ENCODE results near the gene CBX8. TPM values are rescaled to one million over a fixed set of nuclear protein-coding genes. Genes with fewer than 3 reads are reported as not detected.

The CBX8 gene
- total and polyA plus RNA-seq, 7 experiments from 2014 or later: 0.96 to 11.9 (median 2.7) TPM

DNA sequence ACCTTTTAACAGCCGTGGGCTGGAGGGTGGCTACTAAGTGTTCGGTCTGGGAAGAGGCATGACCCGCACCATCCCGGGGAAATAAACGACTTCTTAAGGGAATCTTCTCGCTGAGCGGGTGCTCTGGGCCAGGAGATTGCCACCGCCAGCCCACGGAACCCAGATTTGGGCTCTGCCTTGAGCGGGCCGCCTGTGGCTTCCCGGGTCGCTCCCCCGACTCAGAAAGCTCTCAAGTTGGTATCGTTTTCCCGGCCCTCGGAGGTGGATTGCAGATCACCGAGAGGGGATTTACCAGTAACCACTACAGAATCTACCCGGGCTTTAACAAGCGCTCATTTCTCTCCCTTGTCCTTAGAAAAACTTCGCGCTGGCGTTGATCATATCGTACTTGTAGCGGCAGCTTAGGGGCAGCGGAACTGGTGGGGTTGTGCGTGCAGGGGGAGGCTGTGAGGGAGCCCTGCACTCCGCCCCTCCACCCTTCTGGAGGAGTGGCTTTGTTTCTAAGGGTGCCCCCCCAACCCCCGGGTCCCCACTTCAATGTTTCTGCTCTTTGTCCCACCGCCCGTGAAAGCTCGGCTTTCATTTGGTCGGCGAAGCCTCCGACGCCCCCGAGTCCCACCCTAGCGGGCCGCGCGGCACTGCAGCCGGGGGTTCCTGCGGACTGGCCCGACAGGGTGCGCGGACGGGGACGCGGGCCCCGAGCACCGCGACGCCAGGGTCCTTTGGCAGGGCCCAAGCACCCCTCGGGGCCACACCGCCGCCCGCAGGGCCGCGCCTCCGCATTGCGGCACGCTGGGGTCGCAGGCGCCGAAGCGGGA lies 46.0 kb upstream of the CBX8 start:
- ATAC-seq (no peak), DNase-seq (peak in 3 of 9 donors; percentile 30 to 35 (median 33))
- Histone ChIP-seq H3K27ac (ENCODE audit: low read depth, low read length) (no peak overlapping the region), H3K4me3 (ENCODE audit: low read length) (peak overlapping the region; percentile 24), H3K9me3 (ENCODE audit: control insufficient read depth in 2 of 3, low read length in 3 of 3) (no peaks in the 10 kb centered on the region), H3K27me3 (ENCODE audit: control insufficient read depth in 2 of 2, insufficient read depth in 2 of 2, low read length in 2 of 2) (peaks cover 15 to 34% of the 10 kb centered on the region in 2 donors), H3K36me3 (ENCODE audit: control insufficient read depth in 2 of 3, insufficient read depth in 3 of 3, low read length in 3 of 3) (no peaks in the 10 kb centered on the region), H3K4me1 (ENCODE audit: control insufficient read depth in 2 of 2, insufficient read depth in 2 of 2, low read length in 2 of 2) (peaks cover 40 to 50% of the 10 kb centered on the region in 2 donors)
- Mint-ChIP-seq H3K27me3 (peaks cover 13 to 53% (median 23%) of the 10 kb centered on the region in 5 donors), H3K27ac (peak overlapping the region in 4 of 9 donors; percentile 14 to 67 (median 29)), H3K4me3 (peak overlapping the region; percentile 42 to 96 (median 75)), H3K4me1 (peaks cover 7 to 49% (median 31%) of the 10 kb centered on the region in 7 donors), H3K36me3 (peaks cover 0 to 4% (median 0%) of the 10 kb centered on the region in 5 donors), H3K9me3 (peaks cover 0 to 6% (median 0%) of the 10 kb centered on the region in 11 donors)
- intact Hi-C loops (cut with micrococcal nuclease): loop anchor here in 1 of 2 donors (5.0 to 10.0 kb wide), 3 partner anchors 72 to 1552 kb away; partner anchors contain the start of gene BAHCC1
- ChIA-PET CTCF (interaction anchor here (0.7 kb wide), 1 partner anchor 165 kb away, joined by 4 read pairs; no protein-coding TSS in a partner anchor), POLR2A (interaction anchor here (0.9 to 5.1 kb wide), 8 partner anchors 9 to 154 kb away, joined by 3 to 51 read pairs (median 3); partner anchors contain the start of gene CBX8)

DNA sequence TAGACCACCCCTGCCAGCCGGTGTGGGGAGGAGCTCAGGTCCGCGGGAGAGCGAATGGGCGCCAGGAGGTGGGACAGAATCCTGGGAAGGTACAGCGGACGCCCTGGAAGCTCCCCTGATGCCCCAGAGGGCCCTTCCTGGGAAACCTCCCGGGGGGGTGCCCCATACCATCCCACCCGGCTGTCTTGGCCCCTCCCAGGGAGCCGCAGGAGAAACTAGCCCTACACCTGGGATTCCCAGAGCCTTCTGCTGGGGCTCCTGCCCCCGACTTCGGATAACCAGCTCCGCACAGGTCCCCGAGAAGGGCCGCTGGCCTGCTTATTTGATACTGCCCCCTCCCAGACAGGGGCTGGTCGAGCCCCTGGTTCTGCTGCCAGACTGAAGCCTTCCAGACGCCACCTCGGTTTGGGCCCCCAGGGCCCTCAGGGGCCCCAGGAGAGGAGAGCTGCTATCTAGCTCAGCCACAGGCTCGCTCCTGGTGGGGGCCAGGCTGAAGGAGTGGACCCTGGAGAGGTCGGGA lies 45.3 kb upstream of the CBX8 start:
- Mint-ChIP-seq H3K4me1 (peaks cover 7 to 51% (median 31%) of the 10 kb centered on the region in 7 donors), H3K9me3 (peaks cover 0 to 6% (median 0%) of the 10 kb centered on the region in 11 donors), H3K27ac (peak overlapping the region in 6 of 9 donors; percentile 14 to 80 (median 36)), H3K36me3 (peaks cover 0 to 5% (median 0%) of the 10 kb centered on the region in 5 donors), H3K27me3 (peaks cover 13 to 50% (median 23%) of the 10 kb centered on the region in 5 donors), H3K4me3 (peak overlapping the region; percentile 47 to 99 (median 73))
- peaks cover 46 to 54% of the 10 kb centered on the region in 2 donors for H3K4me1 ChIP-seq (ENCODE audit: control insufficient read depth in 2 of 2, insufficient read depth in 2 of 2, low read length in 2 of 2)
- no peak for ATAC-seq
- ChIA-PET CTCF (interaction anchor here (0.7 to 1.1 kb wide), 2 partner anchors 73 to 166 kb away, joined by 4 to 5 read pairs; no protein-coding TSS in a partner anchor), POLR2A (interaction anchor here (0.6 to 5.1 kb wide), 9 partner anchors 9 to 155 kb away, joined by 3 to 51 read pairs (median 4); partner anchors contain the start of gene CBX8)
- intact Hi-C loops (cut with micrococcal nuclease): loop anchor here in 1 of 2 donors (5.0 to 10.0 kb wide), 3 partner anchors 73 to 1553 kb away; partner anchors contain the start of gene BAHCC1
- H3K36me3 ChIP-seq (ENCODE audit: control insufficient read depth in 2 of 3, insufficient read depth in 3 of 3, low read length in 3 of 3): no peaks in the 10 kb centered on the region
- DNase-seq: no peak
- no peak overlapping the region for H3K27ac ChIP-seq (ENCODE audit: low read depth, low read length)
- H3K27me3 ChIP-seq (ENCODE audit: control insufficient read depth in 2 of 2, insufficient read depth in 2 of 2, low read length in 2 of 2): peaks cover 15 to 34% of the 10 kb centered on the region in 2 donors
- no peaks in the 10 kb centered on the region for H3K9me3 ChIP-seq (ENCODE audit: control insufficient read depth in 2 of 3, low read length in 3 of 3)
- H3K4me3 ChIP-seq (ENCODE audit: low read length): peak overlapping the region; percentile 24

DNA sequence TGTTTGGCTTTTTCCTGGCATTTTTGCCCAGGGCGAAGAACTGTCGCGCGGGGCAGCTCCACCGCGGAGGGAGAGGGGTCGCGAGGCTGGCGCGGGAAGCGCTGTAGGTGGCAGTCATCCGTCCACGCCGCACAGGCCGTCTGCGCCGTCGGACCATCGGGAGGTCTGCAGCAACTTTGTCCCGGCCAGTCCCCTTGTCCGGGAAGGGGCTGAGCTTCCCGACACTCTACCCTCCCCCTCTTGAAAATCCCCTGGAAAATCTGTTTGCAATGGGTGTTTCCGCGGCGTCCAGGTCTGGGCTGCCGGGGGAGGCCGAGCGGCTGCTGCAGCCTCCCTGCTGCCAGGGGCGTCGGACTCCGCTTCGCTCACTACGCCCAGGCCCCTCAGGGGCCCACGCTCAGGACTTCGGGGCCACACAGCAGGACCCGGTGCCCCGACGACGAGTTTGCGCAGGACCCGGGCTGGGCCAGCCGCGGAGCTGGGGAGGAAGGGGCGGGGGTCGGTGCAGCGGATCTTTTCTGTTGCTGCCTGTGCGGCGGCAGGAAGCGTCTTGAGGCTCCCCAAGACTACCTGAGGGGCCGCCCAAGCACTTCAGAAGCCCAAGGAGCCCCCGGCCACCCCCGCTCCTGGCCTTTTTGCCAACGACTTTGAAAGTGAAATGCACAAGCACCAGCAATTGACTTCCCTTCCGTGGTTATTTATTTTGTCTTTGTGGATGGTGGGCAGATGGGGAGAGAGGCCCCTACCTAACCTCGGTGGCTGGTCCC lies 44.7 kb upstream of the CBX8 start:
- Mint-ChIP-seq H3K4me3 (peak overlapping the region; percentile 45 to 99 (median 64)), H3K36me3 (peaks cover 0 to 8% (median 0%) of the 10 kb centered on the region in 5 donors), H3K27me3 (peaks cover 13 to 50% (median 23%) of the 10 kb centered on the region in 5 donors), H3K9me3 (peaks cover 0 to 6% (median 0%) of the 10 kb centered on the region in 11 donors), H3K4me1 (peaks cover 7 to 57% (median 31%) of the 10 kb centered on the region in 7 donors), H3K27ac (peak overlapping the region in 6 of 9 donors; percentile 14 to 80 (median 36))
- Histone ChIP-seq H3K9me3 (ENCODE audit: control insufficient read depth in 2 of 3, low read length in 3 of 3) (no peaks in the 10 kb centered on the region), H3K36me3 (ENCODE audit: control insufficient read depth in 2 of 3, insufficient read depth in 3 of 3, low read length in 3 of 3) (no peaks in the 10 kb centered on the region), H3K27me3 (ENCODE audit: control insufficient read depth in 2 of 2, insufficient read depth in 2 of 2, low read length in 2 of 2) (peaks cover 15 to 34% of the 10 kb centered on the region in 2 donors), H3K4me3 (ENCODE audit: low read length) (no peak overlapping the region), H3K4me1 (ENCODE audit: control insufficient read depth in 2 of 2, insufficient read depth in 2 of 2, low read length in 2 of 2) (peaks cover 52 to 60% of the 10 kb centered on the region in 2 donors), H3K27ac (ENCODE audit: low read depth, low read length) (no peak overlapping the region)
- ATAC-seq (no peak), DNase-seq (peak in 5 of 9 donors; percentile 31 to 54 (median 43))
- CTCF ChIA-PET: interaction anchor here (1.0 to 1.4 kb wide), 5 partner anchors 26 to 159 kb away, joined by 3 to 5 read pairs (median 3); no protein-coding TSS in a partner anchor
- intact Hi-C loops (cut with micrococcal nuclease): loop anchor here in 1 of 2 donors (5.0 to 10.0 kb wide), 3 partner anchors 73 to 1553 kb away; partner anchors contain the start of gene BAHCC1
- POLR2A ChIA-PET: interaction anchor here (0.6 to 5.1 kb wide), 12 partner anchors 9 to 155 kb away, joined by 3 to 51 read pairs (median 4); partner anchors contain the start of gene CBX8

DNA sequence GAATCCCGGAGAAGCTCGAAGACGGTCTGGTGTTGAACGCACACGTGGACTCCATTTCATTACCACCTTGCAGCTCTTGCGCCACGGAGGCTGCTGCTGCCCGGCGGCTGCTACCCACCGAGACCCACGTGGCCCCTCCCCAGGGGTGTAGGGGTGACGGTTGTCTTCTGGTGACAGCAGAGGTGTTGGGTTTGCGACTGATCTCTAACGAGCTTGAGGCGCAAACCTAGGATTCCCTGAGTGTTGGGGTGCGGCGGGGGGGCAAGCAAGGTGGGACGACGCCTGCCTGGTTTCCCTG lies 44.1 kb upstream of the CBX8 start:
- ATAC-seq: no peak
- Mint-ChIP-seq H3K4me1 (peaks cover 7 to 59% (median 29%) of the 10 kb centered on the region in 7 donors), H3K27me3 (peaks cover 13 to 44% (median 20%) of the 10 kb centered on the region in 5 donors), H3K27ac (peak overlapping the region in 1 of 9 donors; percentile 69), H3K4me3 (peak overlapping the region; percentile 34 to 99 (median 58)), H3K9me3 (peaks cover 0 to 6% (median 0%) of the 10 kb centered on the region in 11 donors), H3K36me3 (peaks cover 0 to 8% (median 0%) of the 10 kb centered on the region in 5 donors)
- intact Hi-C loops (cut with micrococcal nuclease): loop anchor here in 1 of 2 donors (5.0 to 10.0 kb wide), 3 partner anchors 74 to 1554 kb away; partner anchors contain the start of gene BAHCC1
- no peak overlapping the region for H3K27ac ChIP-seq (ENCODE audit: low read depth, low read length)
- peaks cover 15 to 34% of the 10 kb centered on the region in 2 donors for H3K27me3 ChIP-seq (ENCODE audit: control insufficient read depth in 2 of 2, insufficient read depth in 2 of 2, low read length in 2 of 2)
- ChIA-PET POLR2A (interaction anchor here (1.3 to 5.1 kb wide), 6 partner anchors 8 to 44 kb away, joined by 3 to 51 read pairs (median 5); partner anchors contain the start of gene CBX8), CTCF (interaction anchor here (1.0 to 1.4 kb wide), 5 partner anchors 27 to 160 kb away, joined by 3 to 5 read pairs (median 3); no protein-coding TSS in a partner anchor)
- H3K4me1 ChIP-seq (ENCODE audit: control insufficient read depth in 2 of 2, insufficient read depth in 2 of 2, low read length in 2 of 2): peaks cover 59 to 67% of the 10 kb centered on the region in 2 donors
- H3K9me3 ChIP-seq (ENCODE audit: control insufficient read depth in 2 of 3, low read length in 3 of 3): no peaks in the 10 kb centered on the region
- H3K36me3 ChIP-seq (ENCODE audit: control insufficient read depth in 2 of 3, insufficient read depth in 3 of 3, low read length in 3 of 3): peaks cover 0 to 2% (median 0%) of the 10 kb centered on the region in 3 experiments
- no peak overlapping the region for H3K4me3 ChIP-seq (ENCODE audit: low read length)
- DNase-seq: peak in 1 of 9 donors; percentile 31

DNA sequence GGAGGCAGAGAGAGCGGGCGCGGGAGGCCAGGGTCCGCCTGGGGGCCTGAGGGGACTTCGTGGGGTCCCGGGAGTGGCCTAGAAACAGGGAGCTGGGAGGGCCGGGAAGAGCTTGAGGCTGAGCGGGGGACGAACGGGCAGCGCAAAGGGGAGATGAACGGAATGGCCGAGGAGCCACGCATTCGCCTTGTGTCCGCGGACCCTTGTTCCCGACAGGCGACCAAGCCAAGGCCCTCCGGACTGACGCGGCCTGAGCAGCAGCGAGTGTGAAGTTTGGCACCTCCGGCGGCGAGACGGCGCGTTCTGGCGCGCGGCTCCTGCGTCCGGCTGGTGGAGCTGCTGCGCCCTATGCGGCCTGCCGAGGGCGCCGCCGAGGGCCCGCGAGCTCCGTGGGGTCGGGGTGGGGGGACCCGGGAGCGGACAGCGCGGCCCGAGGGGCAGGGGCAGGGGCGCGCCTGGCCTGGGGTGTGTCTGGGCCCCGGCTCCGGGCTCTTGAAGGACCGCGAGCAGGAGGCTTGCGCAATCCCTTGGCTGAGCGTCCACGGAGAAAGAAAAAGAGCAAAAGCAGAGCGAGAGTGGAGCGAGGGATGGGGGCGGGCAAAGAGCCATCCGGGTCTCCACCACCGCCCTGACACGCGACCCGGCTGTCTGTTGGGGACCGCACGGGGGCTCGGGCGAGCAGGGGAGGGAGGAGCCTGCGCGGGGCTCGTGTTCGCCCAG lies 43.6 kb upstream of the CBX8 start:
- Mint-ChIP-seq H3K4me3 (peak overlapping the region; percentile 54 to 99 (median 68)), H3K36me3 (peaks cover 0 to 8% (median 0%) of the 10 kb centered on the region in 5 donors), H3K27me3 (peaks cover 13 to 39% (median 18%) of the 10 kb centered on the region in 5 donors), H3K4me1 (peaks cover 7 to 56% (median 28%) of the 10 kb centered on the region in 7 donors), H3K27ac (peak overlapping the region in 5 of 9 donors; percentile 32 to 82 (median 53)), H3K9me3 (peaks cover 0 to 6% (median 0%) of the 10 kb centered on the region in 11 donors)
- intact Hi-C loops (cut with micrococcal nuclease): loop anchor here in 1 of 2 donors (5.0 to 10.0 kb wide), 3 partner anchors 74 to 1554 kb away; partner anchors contain the start of gene BAHCC1
- H3K27ac ChIP-seq (ENCODE audit: low read depth, low read length): no peak overlapping the region
- ChIA-PET CTCF (interaction anchor here (1.1 to 1.4 kb wide), 5 partner anchors 27 to 160 kb away, joined by 3 to 4 read pairs (median 4); no protein-coding TSS in a partner anchor), POLR2A (interaction anchor here (0.6 to 5.1 kb wide), 12 partner anchors 12 to 1155 kb away, joined by 3 to 51 read pairs (median 6); partner anchors contain the start of genes CBX2 and CBX8)
- H3K4me1 ChIP-seq (ENCODE audit: control insufficient read depth in 2 of 2, insufficient read depth in 2 of 2, low read length in 2 of 2): peaks cover 60 to 72% of the 10 kb centered on the region in 2 donors
- peak in 4 of 9 donors; percentile 37 to 49 (median 40) for DNase-seq
- peaks cover 15 to 34% of the 10 kb centered on the region in 2 donors for H3K27me3 ChIP-seq (ENCODE audit: control insufficient read depth in 2 of 2, insufficient read depth in 2 of 2, low read length in 2 of 2)
- H3K36me3 ChIP-seq (ENCODE audit: control insufficient read depth in 2 of 3, insufficient read depth in 3 of 3, low read length in 3 of 3): peaks cover 0 to 7% (median 1%) of the 10 kb centered on the region in 3 experiments
- ATAC-seq: no peak
- H3K4me3 ChIP-seq (ENCODE audit: low read length): peak overlapping the region; percentile 47
- no peaks in the 10 kb centered on the region for H3K9me3 ChIP-seq (ENCODE audit: control insufficient read depth in 2 of 3, low read length in 3 of 3)

Measured in naive thymus-derived CD4-positive, alpha-beta T cell (primary cell).